Fibroblast of peridontal ligament (primary cell): ENCODE data around the gene INPP4B.
"Not testable (repeated sequence)": the region's sequence is repeated elsewhere in the genome, so short reads cannot be mapped to it uniquely, and the experiment has no call there.

Experiments
- DNase-seq: peaks from one replicate; pipeline ENCODE4 v3.0.0-alpha.2; 2010; ENCODE audit errors: extremely low read depth

Gene INPP4B

GRCh38 chr4:142413485-142413884 lies 432.6 kb downstream of the INPP4B start:
- DNase-seq: no peak

- no peak for DNase-seq
Observed at GRCh38 chr4:142411993-142412392, 434.1 kb downstream of the INPP4B start.

- no peak for DNase-seq
Observed at GRCh38 chr4:142408003-142408441, 438.1 kb downstream of the INPP4B start.

GRCh38 chr4:142407596-142407995 lies 438.5 kb downstream of the INPP4B start:
- no peak for DNase-seq

GRCh38 chr4:142406917-142407501 lies 439.1 kb downstream of the INPP4B start:
- DNase-seq: no peak

GRCh38 chr4:142406499-142406835 lies 439.6 kb downstream of the INPP4B start:
- peak; percentile 32 for DNase-seq

- DNase-seq: no peak
Observed at GRCh38 chr4:142405695-142406498, 440.2 kb downstream of the INPP4B start.

- DNase-seq: peak; percentile 79
Observed at GRCh38 chr4:142405021-142405694, 440.9 kb downstream of the INPP4B start.

- DNase-seq: peak; percentile 72
Observed at GRCh38 chr4:142404191-142404611, 441.9 kb downstream of the INPP4B start.

GRCh38 chr4:142402900-142403299 lies 443.2 kb downstream of the INPP4B start:
- DNase-seq: peak; percentile 42

GRCh38 chr4:142402156-142402555 lies 443.9 kb downstream of the INPP4B start:
- peak; percentile 72 for DNase-seq

GRCh38 chr4:142397364-142397991 lies 448.6 kb downstream of the INPP4B start:
- DNase-seq: not testable (repeated sequence)

- peak; percentile 62 for DNase-seq
Observed at GRCh38 chr4:142396279-142396678, 449.8 kb downstream of the INPP4B start.

GRCh38 chr4:142393127-142393526 lies 453.0 kb downstream of the INPP4B start:
- DNase-seq: no peak

GRCh38 chr4:142386856-142387255 lies 459.2 kb downstream of the INPP4B start:
- DNase-seq: no peak

GRCh38 chr4:142386449-142386848 lies 459.7 kb downstream of the INPP4B start:
- no peak for DNase-seq

GRCh38 chr4:142383800-142384470 lies 462.2 kb downstream of the INPP4B start:
- no peak for DNase-seq

- no peak for DNase-seq
Observed at GRCh38 chr4:142383354-142383753, 462.7 kb downstream of the INPP4B start.

GRCh38 chr4:142380052-142380602 lies 466.0 kb downstream of the INPP4B start:
- no peak for DNase-seq

GRCh38 chr4:142379277-142380051 lies 466.6 kb downstream of the INPP4B start:
- peak; percentile 93 for DNase-seq

GRCh38 chr4:142378179-142378578 lies 467.9 kb downstream of the INPP4B start:
- no peak for DNase-seq
